Upper lobe of right lung (tissue), 1 donor: ENCODE measurements around the gene NT5DC3. TPM values are rescaled to one million over a fixed set of nuclear protein-coding genes. Genes with fewer than 3 reads are reported as not detected.

Experiments
- ATAC-seq: fragments of 200-7000 bp; cut with Tn5 transposase; one replicate; pipeline ENCODE4 v1.9.1; 2020; ENCODE audit warnings: mild to moderate bottlenecking, moderate library complexity
- DNase-seq: peaks from one replicate; pipeline ENCODE4 v3.0.0-alpha.2; 2020
- H3K27ac ChIP-seq: fragments of 200-600 bp; one replicate; pipeline ENCODE4 v1.8.0; 2022
- H3K27me3 ChIP-seq: fragments of 200-600 bp; one replicate; pipeline ENCODE4 v1.8.0; 2022; ENCODE audit warnings: mild to moderate bottlenecking
- H3K36me3 ChIP-seq: fragments of 200-600 bp; one replicate; pipeline ENCODE4 v1.8.0; 2022
- H3K4me1 ChIP-seq: fragments of 200-600 bp; one replicate; pipeline ENCODE4 v1.8.0; 2022
- H3K4me3 ChIP-seq: fragments of 200-600 bp; one replicate; pipeline ENCODE4 v1.8.0; 2022; ENCODE audit warnings: mild to moderate bottlenecking
- H3K9me3 ChIP-seq: fragments of 200-600 bp; one replicate; pipeline ENCODE4 v1.8.0; 2022
- intact Hi-C: fragments of 100-400 bp; cut with DNase I; formaldehyde crosslinking; loops from one replicate; pipeline ENCODE4 v1.11.0; 2022
- total RNA-seq: library from RNA; stranded (reverse); fragmentation: NEBNext Ultra II Directional; extraction: Animal tissue kit (Norgen Biotek cat#: 25700); gene quantifications from one replicate; pipeline ENCODE4 v1.2.1, GENCODE V29; 2021
- TF ChIP-seq, protein P1 (sequence below): fragments of 200-600 bp; IDR thresholded peaks from one replicate; pipeline ENCODE4 v1.8.0; 2022; ENCODE audit warnings: antibody characterized with exemption
- donor health status: DM: no; HTN: yes; CAD: no; lungs with severe emphysema.

Gene NT5DC3
- total RNA-seq, 1 donor from 2014 or later = 6.5 TPM

GRCh38 chr12:103864710-103865109 is 23.7 kb upstream of the NT5DC3 start:
- Histone ChIP-seq H3K36me3 (no peaks in the 10 kb centered on the region), H3K9me3 (no peaks in the 10 kb centered on the region), H3K27me3 (no peaks in the 10 kb centered on the region), H3K4me1 (no peaks in the 10 kb centered on the region), H3K4me3 (no peak overlapping the region), H3K27ac (no peak overlapping the region)
- intact Hi-C loops = no loop called here
- TF ChIP-seq, protein P1, sequence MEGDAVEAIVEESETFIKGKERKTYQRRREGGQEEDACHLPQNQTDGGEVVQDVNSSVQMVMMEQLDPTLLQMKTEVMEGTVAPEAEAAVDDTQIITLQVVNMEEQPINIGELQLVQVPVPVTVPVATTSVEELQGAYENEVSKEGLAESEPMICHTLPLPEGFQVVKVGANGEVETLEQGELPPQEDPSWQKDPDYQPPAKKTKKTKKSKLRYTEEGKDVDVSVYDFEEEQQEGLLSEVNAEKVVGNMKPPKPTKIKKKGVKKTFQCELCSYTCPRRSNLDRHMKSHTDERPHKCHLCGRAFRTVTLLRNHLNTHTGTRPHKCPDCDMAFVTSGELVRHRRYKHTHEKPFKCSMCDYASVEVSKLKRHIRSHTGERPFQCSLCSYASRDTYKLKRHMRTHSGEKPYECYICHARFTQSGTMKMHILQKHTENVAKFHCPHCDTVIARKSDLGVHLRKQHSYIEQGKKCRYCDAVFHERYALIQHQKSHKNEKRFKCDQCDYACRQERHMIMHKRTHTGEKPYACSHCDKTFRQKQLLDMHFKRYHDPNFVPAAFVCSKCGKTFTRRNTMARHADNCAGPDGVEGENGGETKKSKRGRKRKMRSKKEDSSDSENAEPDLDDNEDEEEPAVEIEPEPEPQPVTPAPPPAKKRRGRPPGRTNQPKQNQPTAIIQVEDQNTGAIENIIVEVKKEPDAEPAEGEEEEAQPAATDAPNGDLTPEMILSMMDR = no peak
- no peak for DNase-seq
- no peak for ATAC-seq

- Histone ChIP-seq H3K36me3 (no peaks in the 10 kb centered on the region), H3K27me3 (no peaks in the 10 kb centered on the region), H3K9me3 (no peaks in the 10 kb centered on the region), H3K4me3 (no peak overlapping the region), H3K27ac (peak overlapping the region; percentile 14), H3K4me1 (no peaks in the 10 kb centered on the region)
- TF ChIP-seq, protein P1 = no peak
- ATAC-seq = peak; percentile 73
- intact Hi-C loops = no loop called here
- no peak for DNase-seq
These were observed 18.0 kb upstream of the NT5DC3 start for GRCh38 chr12:103858953-103859601.

- Histone ChIP-seq H3K27ac (no peak overlapping the region), H3K27me3 (no peaks in the 10 kb centered on the region), H3K9me3 (no peaks in the 10 kb centered on the region), H3K4me1 (no peaks in the 10 kb centered on the region), H3K4me3 (no peak overlapping the region), H3K36me3 (no peaks in the 10 kb centered on the region)
- TF ChIP-seq, protein P1 = no peak
- ATAC-seq (no peak), DNase-seq (no peak)
- intact Hi-C loops = no loop called here
These were observed 17.3 kb upstream of the NT5DC3 start for GRCh38 chr12:103858335-103858734.

- no peaks in the 10 kb centered on the region for H3K36me3 ChIP-seq
- H3K27ac ChIP-seq = no peak overlapping the region
- TF ChIP-seq, protein P1 = no peak
- H3K4me1 ChIP-seq = no peaks in the 10 kb centered on the region
- no peak for DNase-seq
- no peak overlapping the region for H3K4me3 ChIP-seq
- ATAC-seq = no peak
- intact Hi-C loops = no loop called here
- H3K9me3 ChIP-seq = no peaks in the 10 kb centered on the region
- no peaks in the 10 kb centered on the region for H3K27me3 ChIP-seq
These were observed 16.1 kb upstream of the NT5DC3 start for GRCh38 chr12:103857164-103857563.

DNA sequence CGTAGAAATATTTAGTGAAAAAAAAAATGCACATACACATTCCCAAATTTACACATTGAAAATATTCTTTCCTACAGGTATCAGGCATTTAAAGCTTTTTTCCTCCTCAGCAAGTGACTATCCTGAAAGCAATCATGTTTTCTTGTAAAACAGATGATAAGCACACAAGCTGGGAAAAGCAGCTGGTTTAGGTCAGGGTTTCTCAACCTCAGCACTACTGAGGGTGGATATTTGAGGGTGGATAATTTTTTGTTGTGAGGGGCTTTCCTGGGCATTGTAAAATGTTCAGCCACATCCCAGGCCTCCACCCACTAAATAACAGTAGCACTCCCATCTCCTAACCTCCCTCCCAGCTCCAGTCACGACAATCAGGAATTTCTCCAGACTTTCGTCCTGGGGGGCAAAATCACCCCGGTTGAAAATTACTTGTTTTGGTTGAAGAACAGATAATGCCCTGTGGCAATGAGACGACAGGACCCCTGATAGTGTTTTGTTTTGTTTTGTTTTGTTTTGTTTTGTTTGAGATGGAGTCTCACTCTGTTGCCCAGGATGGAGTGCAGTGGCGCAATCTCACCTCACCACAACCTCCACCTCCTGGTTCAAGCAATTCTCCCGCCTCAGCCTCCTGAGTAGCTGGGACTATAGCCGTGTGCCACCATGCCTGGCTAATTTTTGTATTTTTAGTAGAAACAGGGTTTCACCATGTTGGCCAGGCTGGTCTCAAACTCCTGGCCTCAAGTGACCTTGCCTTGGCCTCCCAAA is 15.0 kb upstream of the NT5DC3 start:
- Histone ChIP-seq H3K9me3 (no peaks in the 10 kb centered on the region), H3K27ac (no peak overlapping the region), H3K4me1 (no peaks in the 10 kb centered on the region), H3K36me3 (no peaks in the 10 kb centered on the region), H3K27me3 (no peaks in the 10 kb centered on the region), H3K4me3 (no peak overlapping the region)
- no peak for ATAC-seq
- no peak for DNase-seq
- intact Hi-C loops = no loop called here
- TF ChIP-seq, protein P1 = no peak
